Measurements from ENCODE around the gene CRIM1. TPM values are rescaled to one million over a fixed set of nuclear protein-coding genes. Genes with fewer than 3 reads are reported as not detected.

The CRIM1 gene
- total RNA-seq, 1 donor from 2014 or later, result 30.3 TPM

- no peak for TF ChIP-seq CTCF (conservative IDR thresholded peaks at IDR 0.05)
- Mint-ChIP-seq H3K36me3 (peaks cover 77% of the 10 kb centered on the region), H3K27ac (no peak overlapping the region), H3K4me3 (no peak overlapping the region), H3K4me1 (ENCODE audit: unreplicated experiment) (no peaks in the 10 kb centered on the region), H3K9me3 (no peaks in the 10 kb centered on the region), H3K27me3 (no peaks in the 10 kb centered on the region)
- no peak for DNase-seq (ENCODE audit: extremely low spot score, unreplicated experiment)
These were observed 227.4 kb downstream of the CRIM1 start for GRCh38 chr2:36582951-36583350.

- Mint-ChIP-seq H3K9me3 (no peaks in the 10 kb centered on the region), H3K27ac (no peak overlapping the region), H3K4me1 (ENCODE audit: unreplicated experiment) (no peaks in the 10 kb centered on the region), H3K4me3 (no peak overlapping the region), H3K36me3 (peaks cover 70% of the 10 kb centered on the region), H3K27me3 (no peaks in the 10 kb centered on the region)
- TF ChIP-seq CTCF (conservative IDR thresholded peaks at IDR 0.05), result no peak
- DNase-seq (ENCODE audit: extremely low spot score, unreplicated experiment), result no peak
These were observed 228.7 kb downstream of the CRIM1 start for GRCh38 chr2:36584148-36584794.

GRCh38 chr2:36586672-36587071, 231.1 kb downstream of the CRIM1 start:
- no peak overlapping the region for H3K4me3 Mint-ChIP-seq
- peaks cover 2% of the 10 kb centered on the region for H3K4me1 Mint-ChIP-seq (ENCODE audit: unreplicated experiment)
- H3K9me3 Mint-ChIP-seq, result no peaks in the 10 kb centered on the region
- TF ChIP-seq CTCF (conservative IDR thresholded peaks at IDR 0.05), result no peak
- DNase-seq (ENCODE audit: extremely low spot score, unreplicated experiment), result no peak
- no peaks in the 10 kb centered on the region for H3K27me3 Mint-ChIP-seq
- peaks cover 61% of the 10 kb centered on the region for H3K36me3 Mint-ChIP-seq
- no peak overlapping the region for H3K27ac Mint-ChIP-seq

GRCh38 chr2:36587101-36587500, 231.5 kb downstream of the CRIM1 start:
- peaks cover 62% of the 10 kb centered on the region for H3K36me3 Mint-ChIP-seq
- H3K9me3 Mint-ChIP-seq, result no peaks in the 10 kb centered on the region
- no peak for TF ChIP-seq CTCF (conservative IDR thresholded peaks at IDR 0.05)
- no peak for DNase-seq (ENCODE audit: extremely low spot score, unreplicated experiment)
- H3K4me1 Mint-ChIP-seq (ENCODE audit: unreplicated experiment), result peaks cover 5% of the 10 kb centered on the region
- no peaks in the 10 kb centered on the region for H3K27me3 Mint-ChIP-seq
- no peak overlapping the region for H3K4me3 Mint-ChIP-seq
- no peak overlapping the region for H3K27ac Mint-ChIP-seq

GRCh38 chr2:36587556-36587955, 232.0 kb downstream of the CRIM1 start:
- no peak for TF ChIP-seq CTCF (conservative IDR thresholded peaks at IDR 0.05)
- Mint-ChIP-seq H3K4me1 (ENCODE audit: unreplicated experiment) (peaks cover 5% of the 10 kb centered on the region), H3K9me3 (no peaks in the 10 kb centered on the region), H3K4me3 (no peak overlapping the region), H3K27ac (no peak overlapping the region), H3K27me3 (no peaks in the 10 kb centered on the region), H3K36me3 (peaks cover 58% of the 10 kb centered on the region)
- DNase-seq (ENCODE audit: extremely low spot score, unreplicated experiment), result no peak

Measured in type B pancreatic cell (in vitro differentiated cells).